Loucy (cell line): ENCODE measurements around the gene GOLGA6C.

Source experiments
- CTCF ChIP-seq: fragments of 200-600 bp; sonication (generic); conservative IDR thresholded peaks from 2 replicates; pipeline ENCODE4 v1.5.1; 2014; ENCODE audit warnings: mild to moderate bottlenecking, antibody characterized with exemption, low read length
- EZH2phosphoT487 ChIP-seq: fragments of 200-600 bp; IDR thresholded peaks from 2 replicates; pipeline ENCODE4 v1.6.1; 2018; ENCODE audit warnings: antibody characterized with exemption, mild to moderate bottlenecking, moderate library complexity, borderline replicate concordance

- TF ChIP-seq EZH2phosphoT487 (no peak), CTCF (no peak)
Measured at GRCh38 chr15:75249726-75250125, 8.4 kb upstream of the GOLGA6C start.
